H1 (cell line): ENCODE measurements around the gene NCBP2. TPM values are rescaled to one million over a fixed set of nuclear protein-coding genes. Genes with fewer than 3 reads are reported as not detected.

Experiments
- CTCF ChIA-PET: fragments of 300-600 bp; sonication (Branson Sonifier 250); formaldehyde crosslinking; loops from one replicate; lab custom pipeline; 2021; ENCODE audit not compliant: partially characterized antibody; lab: Charles Lee
- POLR2A ChIA-PET: fragments of 300-600 bp; sonication (Branson Sonifier 250); formaldehyde crosslinking; loops from one replicate; lab custom pipeline; 2021; ENCODE audit warnings: inconsistent platforms; ENCODE audit not compliant: partially characterized antibody; lab: Charles Lee
- DNase-seq, 2 experiments: peaks; one replicate each; pipeline versions ENCODE4 v3.0.0 to v3.0.0-alpha.2; 2010 to 2022; ENCODE audit warnings: low spot score in 2 of 2, low read depth in 1 of 2, mixed read lengths in 1 of 2
- FAIRE-seq: peaks from 2 replicates; lab custom pipeline; 2011; peaks lifted over from hg19 to GRCh38; lab: Jason Lieb, UNC
- H2AFZ ChIP-seq: 2 replicates; pipeline ENCODE4 v1.8.1; 2012; ENCODE audit warnings: low read length, inconsistent platforms
- H2AK5ac ChIP-seq: 2 replicates; pipeline ENCODE4 v1.6.1; 2013; ENCODE audit warnings: low read depth, low read length
- H2BK120ac ChIP-seq: replicated peaks from 2 replicates; pipeline ENCODE3; 2013; ENCODE audit warnings: low read depth, low read length, inconsistent platforms
- H2BK12ac ChIP-seq: 2 replicates; pipeline ENCODE4 v1.6.1; 2013; ENCODE audit warnings: low read depth, low read length
- H2BK15ac ChIP-seq: 2 replicates; pipeline ENCODE4 v1.6.1; 2013; ENCODE audit warnings: low read length
- H2BK20ac ChIP-seq: 2 replicates; pipeline ENCODE4 v1.6.1; 2013; ENCODE audit warnings: low read length
- H2BK5ac ChIP-seq: 2 replicates; pipeline ENCODE4 v1.6.1; 2013; ENCODE audit warnings: low read depth, low read length
- H3K14ac ChIP-seq: 2 replicates; pipeline ENCODE4 v1.6.1; 2013; ENCODE audit warnings: inconsistent platforms; ENCODE audit not compliant: insufficient read length
- H3K18ac ChIP-seq: 2 replicates; pipeline ENCODE4 v1.6.1; 2013; ENCODE audit warnings: low read length; ENCODE audit errors: extremely low read depth
- H3K23ac ChIP-seq: 2 replicates; pipeline ENCODE4 v1.6.1; 2013; ENCODE audit warnings: inconsistent platforms; ENCODE audit not compliant: insufficient read length
- H3K23me2 ChIP-seq: 2 replicates; pipeline ENCODE4 v1.6.1; 2013; ENCODE audit warnings: low read depth, low read length
- H3K27ac ChIP-seq: 2 replicates; pipeline ENCODE4 v1.6.1; 2011; ENCODE audit warnings: low read depth, low read length, inconsistent platforms
- H3K27me3 ChIP-seq, 4 experiments: replicated peaks in 1 of 4; 1 replicate in 1 of 4; 2 replicates in 3 of 4; pipeline versions ENCODE4 v1.6.1 to v1.8.1; 2011 to 2013; ENCODE audit warnings: low read length in 3 of 4, mild to moderate bottlenecking in 3 of 4, inconsistent platforms in 2 of 4, mixed read lengths in 2 of 4, moderate library complexity in 1 of 4; ENCODE audit not compliant: control insufficient read depth in 3 of 4, insufficient read depth in 3 of 4; ENCODE audit errors: extremely low read depth in 1 of 4
- H3K36me3 ChIP-seq, 4 experiments: 2 replicates each; pipeline versions ENCODE4 v1.6.1 to v1.8.1; 2011 to 2013; ENCODE audit warnings: mild to moderate bottlenecking in 4 of 4, low read length in 3 of 4, moderate library complexity in 2 of 4, control low read depth in 1 of 4, inconsistent platforms in 1 of 4; ENCODE audit not compliant: insufficient read depth in 4 of 4, control insufficient read depth in 2 of 4
- H3K4ac ChIP-seq: replicated peaks from 2 replicates; pipeline ENCODE3; 2013; ENCODE audit warnings: low read length, low read depth, mixed read lengths, inconsistent platforms; ENCODE audit not compliant: insufficient read length
- H3K4me1 ChIP-seq, 4 experiments: replicated peaks in 1 of 4; 1 replicate in 1 of 4; 2 replicates in 3 of 4; pipeline versions ENCODE4 v1.6.1 to v1.8.1; 2011 to 2013; ENCODE audit warnings: low read length in 3 of 4, inconsistent platforms in 2 of 4, mixed read lengths in 1 of 4; ENCODE audit not compliant: insufficient read depth in 4 of 4, control insufficient read depth in 3 of 4
- H3K4me2 ChIP-seq, 2 experiments: 2 replicates each; pipeline versions ENCODE4 v1.6.1 to v1.8.1; 2011 to 2013; ENCODE audit warnings: low read depth in 2 of 2, low read length in 2 of 2, control low read depth in 1 of 2, inconsistent platforms in 1 of 2, mild to moderate bottlenecking in 1 of 2; ENCODE audit not compliant: insufficient read depth in 1 of 2
- H3K4me3 ChIP-seq, 4 experiments: fragments of 200-600, 300-600 bp in 1 of 4; sonication (generic), shearing (Covaris generic), sonication (Bioruptor Twin) in 1 of 4; 2 replicates each; pipeline versions ENCODE4 v1.5.1 to v1.8.1; 2011 to 2016; ENCODE audit warnings: low read length in 4 of 4, low read depth in 3 of 4, control low read depth in 2 of 4, inconsistent platforms in 2 of 4, mild to moderate bottlenecking in 2 of 4, mixed read lengths in 1 of 4, moderate library complexity in 1 of 4; ENCODE audit not compliant: insufficient read depth in 2 of 4; ENCODE audit errors: extremely low read depth in 1 of 4
- H3K56ac ChIP-seq: replicated peaks from 2 replicates; pipeline ENCODE3; 2013; ENCODE audit warnings: low read depth, mild to moderate bottlenecking, mixed read lengths, low read length, inconsistent platforms; ENCODE audit not compliant: insufficient read length
- H3K79me1 ChIP-seq: 2 replicates; pipeline ENCODE4 v1.6.1; 2013; ENCODE audit warnings: low read depth, low read length, control low read depth
- H3K79me2 ChIP-seq, 2 experiments: 2 replicates each; pipeline versions ENCODE4 v1.6.1 to v1.8.1; 2012 to 2013; ENCODE audit warnings: low read length in 2 of 2, mild to moderate bottlenecking in 2 of 2, inconsistent platforms in 1 of 2; ENCODE audit not compliant: insufficient read depth in 2 of 2, control insufficient read depth in 1 of 2
- H3K9ac ChIP-seq, 4 experiments: replicated peaks in 1 of 4; 1 replicate in 1 of 4; 2 replicates in 3 of 4; pipeline versions ENCODE4 v1.6.1 to v1.8.1; 2011 to 2013; ENCODE audit warnings: low read depth in 3 of 4, low read length in 3 of 4, control low read depth in 2 of 4, mild to moderate bottlenecking in 2 of 4, moderate library complexity in 2 of 4, inconsistent platforms in 1 of 4; ENCODE audit errors: extremely low read depth in 1 of 4
- H3K9me3 ChIP-seq, 2 experiments: 2 replicates each; pipeline versions ENCODE4 v1.6.1 to v1.8.1; 2012 to 2013; ENCODE audit warnings: mild to moderate bottlenecking in 2 of 2, moderate library complexity in 2 of 2, control low read depth in 1 of 2, inconsistent platforms in 1 of 2, low read depth in 1 of 2, low read length in 1 of 2, mixed read lengths in 1 of 2; ENCODE audit not compliant: insufficient read depth in 2 of 2
- H4K20me1 ChIP-seq, 2 experiments: replicated peaks in 1 of 2; 2 replicates each; pipeline versions ENCODE3 to v1.8.1; 2011 to 2013; ENCODE audit warnings: inconsistent platforms in 2 of 2, low read length in 2 of 2, mild to moderate bottlenecking in 1 of 2; ENCODE audit not compliant: insufficient read depth in 2 of 2, control insufficient read depth in 1 of 2
- H4K5ac ChIP-seq: 2 replicates; pipeline ENCODE4 v1.6.1; 2013; ENCODE audit warnings: low read length, low read depth, mixed read lengths, inconsistent platforms; ENCODE audit not compliant: insufficient read length
- H4K8ac ChIP-seq: 2 replicates; pipeline ENCODE4 v1.8.0; 2013; ENCODE audit warnings: mild to moderate bottlenecking, moderate library complexity, low read length, inconsistent platforms; ENCODE audit not compliant: insufficient read depth; ENCODE audit errors: extremely low read depth
- H4K91ac ChIP-seq: replicated peaks from 2 replicates; pipeline ENCODE3; 2013; ENCODE audit warnings: low read length, mixed read lengths, inconsistent platforms; ENCODE audit not compliant: insufficient read length
- CEBPB ChIP-seq: IDR thresholded peaks from 2 replicates; pipeline ENCODE4 v1.6.1; 2012; ENCODE audit warnings: low read depth, low read length
- HDAC6 ChIP-seq: IDR thresholded peaks from one replicate; pipeline ENCODE4 v1.7.1; 2012; ENCODE audit warnings: low read depth, mild to moderate bottlenecking, inconsistent platforms, low read length, moderate library complexity
- KDM4A ChIP-seq: IDR thresholded peaks from one replicate; pipeline ENCODE4 v1.7.1; 2012; ENCODE audit warnings: low read depth, mild to moderate bottlenecking, moderate library complexity, low read length, inconsistent platforms; ENCODE audit not compliant: severe bottlenecking
- MAX ChIP-seq: IDR thresholded peaks from 2 replicates; pipeline ENCODE4 v1.6.1; 2012; ENCODE audit warnings: inconsistent platforms
- PHF8 ChIP-seq: fragments of 200-600 bp; sonication (generic); conservative IDR thresholded peaks from 2 replicates; pipeline ENCODE4 v1.7.1; 2012; ENCODE audit warnings: low read depth, mild to moderate bottlenecking, inconsistent platforms, low read length, moderate library complexity
- RBBP5 ChIP-seq: IDR thresholded peaks from 2 replicates; pipeline ENCODE4 v1.7.1; 2012; ENCODE audit warnings: low read depth, mild to moderate bottlenecking, inconsistent platforms, low read length, moderate library complexity, borderline replicate concordance
- SUZ12 ChIP-seq: fragments of 200-600 bp; sonication (generic); IDR thresholded peaks from 2 replicates; pipeline ENCODE4 v1.6.1; 2012; ENCODE audit warnings: mild to moderate bottlenecking, inconsistent platforms, low read length, moderate library complexity, mixed read lengths
- whole genome bisulfite sequencing, 2 experiments: shearing (Covaris generic) in 1 of 2; methylation state at CpG; one replicate each; pipeline versions ENCODE4 v1.1.6 to v1.1.7; 2013 to 2015; ENCODE audit warnings: low lambda C conversion rate in 2 of 2, mixed read lengths in 2 of 2, inconsistent platforms in 1 of 2, low coverage in 1 of 2, missing lambda C conversion rate in 1 of 2; ENCODE audit not compliant: insufficient replicate concordance in 2 of 2, insufficient coverage in 1 of 2, insufficient read length in 1 of 2; ENCODE audit errors: extremely low coverage in 1 of 2, missing lambda C conversion rate in 1 of 2; 5-methylcytosine and 5-hydroxymethylcytosine counted together
- polyA plus RNA-seq, 7 experiments: library from polyadenylated mRNA; depleted of rRNA in 3 of 7; stranded (reverse) in 5 of 7; unstranded in 2 of 7; fragments of >200 nt in 5 of 7; fragments of 200-250 nt in 2 of 7; gene quantifications; 1 replicate in 5 of 7; 2 replicates in 1 of 7; 4 replicates in 1 of 7; pipeline versions ENCODE4 v1.2.1 to v1.2.3, GENCODE V29; 2011 to 2013; ENCODE audit warnings: missing spikeins in 2 of 7, mixed read lengths in 2 of 7
- total RNA-seq: library from RNA; stranded (reverse); fragmentation: NEBNext Ultra II Directional; extraction: Animal tissue kit (Norgen Biotek cat#: 25700); gene quantifications from 2 replicates; pipeline ENCODE4 v1.2.1, GENCODE V29; 2021

NCBP2 gene
- total and polyA plus RNA-seq, 2 of the 8 experiments (the other 6 are each of a cell fraction or from before 2014, with no cell fraction given), result 34.1 to 100 TPM

- Histone ChIP-seq H3K79me1 (no peaks in the 10 kb centered on the region; the same call in 1 of the 2 replicates), H3K36me3 (peaks cover 0 to 4% (median 1%) of the 10 kb centered on the region in 4 experiments; a peak in 2 of 8 replicates), H2AK5ac (no peak overlapping the region), H2BK15ac (no peak overlapping the region), H2AFZ (no peak overlapping the region), H3K9me3 (no peaks in the 10 kb centered on the region), H3K14ac (no peak overlapping the region), H3K27me3 (no peaks in the 10 kb centered on the region), H3K4me2 (no peak overlapping the region), H4K8ac (no peak overlapping the region), H3K4me1 (no peaks in the 10 kb centered on the region), H2BK12ac (no peak overlapping the region), H4K91ac (no peak overlapping the region), H2BK5ac (no peak overlapping the region), H3K4me3 (no peak overlapping the region), H3K56ac (no peak overlapping the region), H3K23me2 (no peaks in the 10 kb centered on the region), H3K23ac (no peak overlapping the region), H3K9ac (no peak overlapping the region), H4K20me1 (no peaks in the 10 kb centered on the region), H3K27ac (no peak overlapping the region), H2BK20ac (no peak overlapping the region), H3K4ac (no peak overlapping the region), H3K79me2 (peaks cover 0 to 26% of the 10 kb centered on the region in 2 experiments; a peak in 2 of 4 replicates), H3K18ac (no peak overlapping the region), H4K5ac (no peak overlapping the region), H2BK120ac (no peak overlapping the region)
- 97% methylated on average over 6 of the region's 6 CpGs; no CpG with 5 or more reads in 1 of the 2 experiments for WGBS, 2 experiments
- CTCF ChIA-PET, result no interaction called here
- FAIRE-seq (no peak), DNase-seq (no peak)
- POLR2A ChIA-PET, result interaction anchor here (0.6 kb wide), 1 partner anchor 13 kb away, joined by 3 read pairs; no protein-coding TSS in a partner anchor
- TF ChIP-seq MAX (no peak), CEBPB (no peak), KDM4A (no peak), PHF8 (no peak), HDAC6 (no peak), RBBP5 (no peak), SUZ12 (no peak)
Observed at GRCh38 chr3:196896229-196896628, 46.1 kb downstream of the NCBP2 start.
